GM19328 (cell line): ENCODE results near the gene SCGB1A1.

Experiments
- ATAC-seq: cut with Tn5 transposase; IDR thresholded peaks from one replicate; pipeline ENCODE4 v1.9.1; 2021; ENCODE audit warnings: mild to moderate bottlenecking, moderate library complexity; ENCODE audit not compliant: unreplicated experiment

The SCGB1A1 gene

GRCh38 chr11:62420882-62421281 lies 2.0 kb downstream of the SCGB1A1 start:
- ATAC-seq = no peak

- no peak for ATAC-seq
These were observed 3.2 kb downstream of the SCGB1A1 start for GRCh38 chr11:62421996-62422395.

- ATAC-seq = no peak
These were observed 4.2 kb downstream of the SCGB1A1 start for GRCh38 chr11:62423012-62423411.

- ATAC-seq = no peak
These were observed 8.9 kb downstream of the SCGB1A1 start for GRCh38 chr11:62427630-62428233.

GRCh38 chr11:62428871-62429560 lies 10.2 kb downstream of the SCGB1A1 start:
- ATAC-seq = no peak

DNA sequence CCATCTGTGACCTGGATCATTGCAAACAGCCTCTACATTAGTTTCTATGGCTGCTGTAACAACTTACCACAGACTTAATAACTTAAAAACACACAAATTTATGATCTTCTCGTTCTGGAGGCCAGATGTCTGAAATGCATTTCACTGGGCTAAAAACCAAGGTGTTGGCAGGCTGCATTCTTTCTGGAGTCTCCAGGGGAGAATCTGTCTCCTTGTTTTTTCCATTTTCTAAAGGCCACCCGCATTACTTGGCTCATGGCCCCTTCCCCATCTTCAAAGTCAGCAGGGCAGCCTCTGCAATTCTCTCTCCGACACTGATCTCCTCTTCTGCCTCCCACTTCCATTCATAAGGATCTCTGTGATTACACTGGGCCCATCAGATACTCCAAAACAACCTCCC lies 11.6 kb downstream of the SCGB1A1 start:
- ATAC-seq = no peak

GRCh38 chr11:62431171-62431901 lies 12.5 kb downstream of the SCGB1A1 start:
- ATAC-seq = no peak

DNA sequence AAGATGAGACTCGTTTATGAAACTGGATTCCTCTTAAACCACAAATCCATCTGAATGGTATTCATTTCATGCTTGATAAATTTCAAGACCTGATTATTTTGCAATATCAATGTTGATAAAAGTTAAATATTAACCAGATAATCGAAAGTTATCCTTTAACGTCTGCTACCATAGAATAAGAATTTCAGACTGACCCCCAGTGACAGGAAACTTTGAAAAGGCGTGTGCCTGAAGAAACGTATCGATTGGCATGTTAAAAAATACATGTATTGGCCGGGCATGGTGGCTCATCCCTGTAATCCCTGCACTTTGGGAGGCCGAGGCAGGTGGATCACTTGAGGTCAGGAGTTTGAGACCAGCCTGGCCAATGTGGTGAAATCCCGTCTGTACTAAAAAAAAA lies 13.9 kb downstream of the SCGB1A1 start:
- no peak for ATAC-seq

DNA sequence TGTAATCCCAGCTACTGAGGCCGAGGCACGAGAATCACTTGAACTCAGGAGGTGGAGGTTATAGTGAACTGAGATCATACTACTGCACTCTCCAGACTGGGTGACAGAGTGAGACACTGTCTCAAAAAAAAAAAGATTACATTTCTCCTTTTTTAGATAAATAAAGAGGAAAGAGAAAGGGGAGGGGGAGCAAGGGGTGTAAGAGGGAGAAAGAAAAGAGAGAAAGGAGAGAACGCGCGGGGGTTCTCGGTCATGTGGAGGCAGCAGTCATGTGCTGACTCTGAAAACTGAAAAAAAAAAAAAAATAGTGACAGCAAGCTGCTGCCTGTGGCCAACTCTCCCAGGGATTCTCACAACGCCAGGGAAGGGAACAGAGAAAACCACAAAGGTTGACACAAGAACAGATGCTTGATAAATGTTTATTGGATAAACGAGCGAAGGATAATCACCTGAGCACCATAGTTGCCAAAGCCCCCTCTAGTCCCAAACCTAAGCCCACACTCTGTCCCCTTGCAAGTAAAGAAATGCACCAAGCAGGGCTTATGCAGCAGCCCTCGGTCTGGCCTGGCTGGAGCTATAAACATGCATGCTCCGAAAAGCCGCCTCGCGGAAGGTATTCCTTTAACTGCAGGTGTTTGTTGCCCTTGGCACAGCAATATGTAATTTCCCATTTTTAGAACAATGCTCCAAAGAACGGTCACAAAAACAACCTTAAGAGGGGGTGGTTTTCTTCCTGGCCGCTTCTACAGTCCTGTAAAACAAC lies 14.5 kb downstream of the SCGB1A1 start:
- no peak for ATAC-seq

- ATAC-seq = no peak
These were observed 15.1 kb downstream of the SCGB1A1 start for GRCh38 chr11:62433904-62434276.

DNA sequence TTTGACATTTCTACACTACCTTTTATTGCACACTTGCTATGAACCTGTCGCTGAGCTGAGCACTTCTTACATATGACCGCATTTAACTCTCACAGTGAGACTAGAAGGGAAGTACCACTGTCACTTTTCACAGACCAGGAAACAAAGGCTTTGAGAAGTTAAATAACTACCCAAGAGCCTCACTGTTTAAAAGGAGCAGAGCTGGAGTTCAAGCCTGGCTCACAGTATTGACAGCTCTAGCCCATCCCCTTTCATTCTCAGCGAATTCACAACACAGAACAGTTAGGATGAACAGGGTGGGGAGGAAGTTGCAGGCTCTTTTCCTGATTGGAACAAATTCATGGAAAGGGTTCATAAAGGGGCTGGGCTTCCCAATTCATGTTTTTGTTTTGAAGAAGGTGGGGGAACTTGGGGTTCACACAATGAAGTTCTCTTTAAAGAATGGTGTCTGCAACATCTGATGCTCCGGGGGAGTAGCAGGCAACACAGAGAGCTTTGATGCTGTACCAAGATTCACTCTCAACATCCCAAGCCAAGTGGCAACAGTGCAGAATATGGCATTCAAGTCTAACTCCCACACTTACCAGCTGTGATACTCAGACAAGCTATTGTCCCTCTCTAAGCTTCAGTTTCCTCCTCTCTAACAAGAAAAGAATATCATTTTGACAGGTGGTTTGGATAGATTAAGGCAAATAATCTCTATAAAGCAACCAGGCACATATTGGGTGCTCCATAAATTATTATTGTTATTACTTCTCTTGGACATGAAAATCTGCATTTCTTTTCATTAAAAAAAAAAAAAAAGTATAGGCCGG lies 17.2 kb downstream of the SCGB1A1 start:
- ATAC-seq = no peak

GRCh38 chr11:62437616-62438015 lies 18.8 kb downstream of the SCGB1A1 start:
- ATAC-seq = no peak

- no peak for ATAC-seq
These were observed 19.8 kb downstream of the SCGB1A1 start for GRCh38 chr11:62438641-62439040.

DNA sequence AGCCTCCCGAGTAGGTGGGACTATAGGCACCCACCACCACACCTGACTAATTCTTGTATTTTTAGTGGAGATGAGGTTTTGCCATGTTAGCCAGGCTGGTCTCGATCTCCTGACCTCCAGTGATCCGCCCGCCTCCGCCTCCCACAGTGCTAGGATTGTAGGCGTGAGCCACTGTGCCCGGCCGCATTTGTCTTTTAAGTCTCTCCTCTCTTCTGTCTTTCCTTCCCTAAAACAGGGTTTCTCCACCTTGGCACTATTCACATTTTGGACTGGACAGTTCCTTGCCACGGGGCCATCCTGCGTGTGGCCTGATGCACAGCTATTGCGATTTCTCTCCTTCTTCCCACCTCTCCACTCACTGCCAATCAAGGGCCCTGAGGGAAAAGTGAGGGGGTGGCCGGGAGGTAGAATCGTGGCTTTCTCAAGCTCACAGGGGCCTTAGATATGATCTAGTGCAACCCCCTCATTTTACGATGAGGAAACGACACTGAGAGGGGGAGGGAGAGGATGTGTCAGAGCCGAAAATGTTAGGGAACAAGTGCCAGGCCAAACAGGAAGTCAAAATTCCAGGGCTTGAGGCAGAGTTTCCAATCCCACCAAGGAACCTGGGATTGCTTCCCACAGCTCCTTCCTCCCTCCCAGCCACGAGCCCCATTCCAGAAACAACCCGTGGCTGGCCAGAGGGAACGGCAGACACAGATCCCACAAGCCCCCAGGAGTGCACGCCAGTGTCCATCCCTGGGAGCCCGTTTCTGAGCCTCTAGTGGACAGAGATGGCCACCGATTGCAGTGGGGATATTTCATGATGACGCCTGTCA lies 21.2 kb downstream of the SCGB1A1 start:
- ATAC-seq = no peak

- no peak for ATAC-seq
These were observed 24.8 kb downstream of the SCGB1A1 start for GRCh38 chr11:62443390-62444235.

DNA sequence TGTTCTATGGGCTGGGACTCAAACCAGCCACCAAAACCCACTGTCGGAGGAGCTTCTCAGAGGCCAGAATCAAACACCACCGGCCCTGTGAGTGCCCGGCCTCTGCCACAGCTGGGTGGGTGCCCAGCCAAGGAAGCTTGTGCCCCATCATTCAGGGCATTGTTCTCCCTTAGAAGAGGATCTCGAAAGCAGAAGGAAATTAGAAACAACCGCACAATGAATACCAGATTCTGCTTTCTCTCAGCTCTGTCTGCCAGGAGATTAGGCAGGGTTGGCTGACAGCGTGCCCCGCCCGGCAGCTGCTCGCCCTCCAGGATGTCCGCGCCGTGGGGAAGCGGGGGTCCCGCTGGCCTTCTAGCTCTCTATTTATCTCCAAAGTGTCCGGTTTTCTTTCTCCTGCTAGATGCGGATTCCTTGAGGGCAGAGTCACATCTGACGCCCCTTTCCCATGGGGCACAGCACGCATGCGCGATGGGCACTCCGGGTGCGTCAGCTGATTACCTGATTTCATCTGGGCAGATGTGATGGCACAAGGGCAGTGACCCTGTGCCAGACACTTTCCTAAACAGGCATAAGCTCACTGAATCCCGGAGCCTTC lies 25.5 kb downstream of the SCGB1A1 start:
- no peak for ATAC-seq

DNA sequence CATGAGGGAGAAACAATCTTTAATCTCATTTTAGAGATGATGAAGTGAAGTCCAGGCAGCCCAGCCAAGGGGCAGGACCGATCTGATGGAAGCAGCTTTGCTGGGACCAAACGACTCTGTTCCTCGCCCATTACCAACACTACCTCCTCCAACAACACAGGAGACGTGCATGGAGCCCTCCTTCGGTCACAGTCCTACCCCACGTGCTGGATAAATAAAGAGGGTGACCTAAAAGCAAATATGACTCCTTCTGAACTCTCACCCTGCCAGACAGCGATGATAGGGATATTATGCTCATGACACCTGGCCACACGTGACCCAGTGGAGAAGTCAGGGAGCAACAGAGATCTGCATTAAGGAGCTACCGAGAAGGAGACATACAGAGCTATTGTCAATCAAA lies 26.0 kb downstream of the SCGB1A1 start:
- ATAC-seq = no peak

GRCh38 chr11:62445314-62445740 lies 26.5 kb downstream of the SCGB1A1 start:
- ATAC-seq = no peak
